Prostate gland (tissue), 2 donors: ENCODE measurements around the gene SPATA31C2.

Experiments
- CTCF ChIP-seq, 4 experiments: fragments of 200-600 bp in 2 of 4; fragments of 450-650 bp in 2 of 4; sonication (generic) in 2 of 4; IDR thresholded peaks; 1 replicate in 3 of 4; 2 replicates in 1 of 4; pipeline ENCODE4 v1.5.1; 2016 to 2019; ENCODE audit warnings: antibody characterized with exemption in 4 of 4, mild to moderate bottlenecking in 2 of 4, moderate library complexity in 2 of 4
- POLR2AphosphoS5 ChIP-seq: sonication (generic); formaldehyde crosslinking; IDR thresholded peaks from one replicate; pipeline ENCODE4 v1.6.1; 2017; ENCODE audit warnings: antibody characterized with exemption

DNA sequence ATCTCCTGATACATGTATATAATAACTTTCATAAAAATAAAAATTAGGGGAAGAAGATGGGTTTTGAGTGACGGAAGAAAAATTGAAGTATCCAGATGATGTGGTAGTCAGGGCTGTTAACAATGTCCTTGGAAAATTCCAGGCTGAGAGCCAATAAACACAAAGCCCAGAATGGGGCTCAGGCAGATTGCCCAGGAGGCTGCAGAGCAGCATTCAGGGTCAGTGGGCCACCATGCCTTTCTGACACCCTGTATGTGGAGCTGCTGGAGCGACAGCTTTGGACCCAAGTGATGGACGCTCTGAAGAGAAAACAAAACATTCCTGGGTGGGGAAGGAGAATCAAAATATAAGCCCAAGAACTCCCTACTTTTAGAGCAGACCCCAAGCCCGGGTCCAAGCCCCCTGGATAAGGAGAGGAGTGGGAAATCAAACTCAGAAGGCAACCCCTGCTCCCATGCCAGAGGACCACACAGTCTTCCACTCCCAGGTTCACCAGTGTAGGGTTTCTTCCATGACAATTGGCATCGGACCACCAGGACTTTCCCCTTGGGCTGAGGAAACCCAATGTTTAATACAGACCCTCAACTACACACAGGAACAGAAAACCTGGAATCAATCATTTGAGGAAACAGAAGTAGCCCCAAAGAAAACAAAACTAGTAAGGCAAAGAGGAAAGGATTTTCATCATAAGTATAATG, 45.7 kb upstream of the SPATA31C2 start:
- TF ChIP-seq CTCF (IDR thresholded peaks at IDR 0.05), result no peak
- no peak for TF ChIP-seq POLR2AphosphoS5
